ENCODE results near the gene NKAIN2. TPM values are rescaled to one million over a fixed set of nuclear protein-coding genes. Genes with fewer than 3 reads are reported as not detected.

Gene NKAIN2
- total RNA-seq, 1 experiment from 2014 or later, result not detected

- Histone ChIP-seq H3K27ac (no peak overlapping the region), H3K9me3 (replicated peaks) (no peaks in the 10 kb centered on the region)
- DNase-seq, result no peak
Observed at GRCh38 chr6:124607119-124607627, 803.5 kb downstream of the NKAIN2 start.

GRCh38 chr6:124613031-124613430, 809.4 kb downstream of the NKAIN2 start:
- H3K36me3 ChIP-seq, result no peaks in the 10 kb centered on the region
- no peak for DNase-seq
- H3K4me3 ChIP-seq, result no peak overlapping the region
- H3K4me1 ChIP-seq, result no peaks in the 10 kb centered on the region
- no peaks in the 10 kb centered on the region for H3K9me3 ChIP-seq (replicated peaks)
- no peaks in the 10 kb centered on the region for H3K27me3 ChIP-seq
- H3K27ac ChIP-seq, result no peak overlapping the region

More at GRCh38 chr6:124607119-124607627, 803.5 kb downstream of the NKAIN2 start:
- Histone ChIP-seq H3K4me3 (no peak overlapping the region), H3K4me1 (no peaks in the 10 kb centered on the region), H3K27me3 (no peaks in the 10 kb centered on the region), H3K36me3 (no peaks in the 10 kb centered on the region)

GRCh38 chr6:124622351-124622750, 818.7 kb downstream of the NKAIN2 start:
- Histone ChIP-seq H3K27me3 (no peaks in the 10 kb centered on the region), H3K9me3 (replicated peaks) (no peaks in the 10 kb centered on the region), H3K36me3 (no peaks in the 10 kb centered on the region), H3K4me3 (no peak overlapping the region), H3K4me1 (no peaks in the 10 kb centered on the region), H3K27ac (no peak overlapping the region)
- no peak for DNase-seq

- H3K36me3 ChIP-seq, result no peaks in the 10 kb centered on the region
- no peaks in the 10 kb centered on the region for H3K9me3 ChIP-seq (replicated peaks)
- H3K4me1 ChIP-seq, result no peaks in the 10 kb centered on the region
- no peaks in the 10 kb centered on the region; the same call in 1 of the 2 replicates for H3K27me3 ChIP-seq
- H3K4me3 ChIP-seq, result no peak overlapping the region
- H3K27ac ChIP-seq, result no peak overlapping the region
- DNase-seq, result no peak
Observed at GRCh38 chr6:124633655-124634054, 830.0 kb downstream of the NKAIN2 start.

GRCh38 chr6:124640432-124640831, 836.8 kb downstream of the NKAIN2 start:
- Histone ChIP-seq H3K9me3 (replicated peaks) (no peaks in the 10 kb centered on the region), H3K27ac (no peak overlapping the region), H3K27me3 (no peaks in the 10 kb centered on the region; the same call in none of the 2 replicates), H3K36me3 (no peaks in the 10 kb centered on the region), H3K4me1 (no peaks in the 10 kb centered on the region), H3K4me3 (no peak overlapping the region)
- no peak for DNase-seq

- Histone ChIP-seq H3K4me1 (no peaks in the 10 kb centered on the region), H3K27me3 (no peaks in the 10 kb centered on the region)
- DNase-seq, result peak in 1 of 2 experiments; percentile 14
Observed at GRCh38 chr6:124655866-124656265, 852.2 kb downstream of the NKAIN2 start.

GRCh38 chr6:124658053-124658452, 854.4 kb downstream of the NKAIN2 start:
- DNase-seq, result no peak
- H3K9me3 ChIP-seq (replicated peaks), result no peaks in the 10 kb centered on the region
- no peaks in the 10 kb centered on the region for H3K36me3 ChIP-seq
- no peaks in the 10 kb centered on the region for H3K4me1 ChIP-seq
- no peak overlapping the region for H3K27ac ChIP-seq
- no peak overlapping the region for H3K4me3 ChIP-seq
- no peaks in the 10 kb centered on the region for H3K27me3 ChIP-seq

More at GRCh38 chr6:124655866-124656265, 852.2 kb downstream of the NKAIN2 start:
- Histone ChIP-seq H3K4me3 (no peak overlapping the region), H3K9me3 (replicated peaks) (no peaks in the 10 kb centered on the region), H3K36me3 (no peaks in the 10 kb centered on the region), H3K27ac (no peak overlapping the region)

GRCh38 chr6:124659427-124659826, 855.8 kb downstream of the NKAIN2 start:
- Histone ChIP-seq H3K27me3 (no peaks in the 10 kb centered on the region), H3K9me3 (replicated peaks) (no peaks in the 10 kb centered on the region), H3K36me3 (no peaks in the 10 kb centered on the region), H3K27ac (no peak overlapping the region), H3K4me3 (no peak overlapping the region), H3K4me1 (no peaks in the 10 kb centered on the region)
- DNase-seq, result no peak

- Histone ChIP-seq H3K27ac (no peak overlapping the region), H3K9me3 (replicated peaks) (no peaks in the 10 kb centered on the region), H3K36me3 (no peaks in the 10 kb centered on the region), H3K27me3 (no peaks in the 10 kb centered on the region), H3K4me1 (no peaks in the 10 kb centered on the region), H3K4me3 (no peak overlapping the region)
- no peak for DNase-seq
Observed at GRCh38 chr6:124660185-124660584, 856.5 kb downstream of the NKAIN2 start.

GRCh38 chr6:124661097-124661661, 857.5 kb downstream of the NKAIN2 start:
- H3K36me3 ChIP-seq, result no peaks in the 10 kb centered on the region
- H3K4me3 ChIP-seq, result no peak overlapping the region
- no peaks in the 10 kb centered on the region for H3K27me3 ChIP-seq
- no peak for DNase-seq
- no peak overlapping the region for H3K27ac ChIP-seq
- no peaks in the 10 kb centered on the region for H3K9me3 ChIP-seq (replicated peaks)
- no peaks in the 10 kb centered on the region for H3K4me1 ChIP-seq

- no peak overlapping the region for H3K27ac ChIP-seq
- no peak overlapping the region for H3K4me3 ChIP-seq
- no peaks in the 10 kb centered on the region; the same call in 1 of the 2 replicates for H3K9me3 ChIP-seq (replicated peaks)
- H3K27me3 ChIP-seq, result no peaks in the 10 kb centered on the region
- H3K36me3 ChIP-seq, result no peaks in the 10 kb centered on the region
- H3K4me1 ChIP-seq, result no peaks in the 10 kb centered on the region
- no peak for DNase-seq
Observed at GRCh38 chr6:124668028-124668427, 864.4 kb downstream of the NKAIN2 start.

GRCh38 chr6:124669713-124670480, 866.2 kb downstream of the NKAIN2 start:
- Histone ChIP-seq H3K27me3 (no peaks in the 10 kb centered on the region), H3K4me1 (no peaks in the 10 kb centered on the region), H3K27ac (no peak overlapping the region), H3K4me3 (no peak overlapping the region), H3K9me3 (replicated peaks) (no peaks in the 10 kb centered on the region; the same call in 1 of the 2 replicates), H3K36me3 (no peaks in the 10 kb centered on the region)
- no peak for DNase-seq

- no peak overlapping the region for H3K27ac ChIP-seq
- DNase-seq, result no peak
- H3K4me3 ChIP-seq, result no peak overlapping the region
- no peaks in the 10 kb centered on the region for H3K36me3 ChIP-seq
- no peaks in the 10 kb centered on the region; the same call in 1 of the 2 replicates for H3K9me3 ChIP-seq (replicated peaks)
- no peaks in the 10 kb centered on the region for H3K27me3 ChIP-seq
- H3K4me1 ChIP-seq, result no peaks in the 10 kb centered on the region
Observed at GRCh38 chr6:124670801-124671200, 867.1 kb downstream of the NKAIN2 start.

- Histone ChIP-seq H3K36me3 (no peaks in the 10 kb centered on the region), H3K27ac (no peak overlapping the region), H3K4me3 (no peak overlapping the region), H3K27me3 (no peaks in the 10 kb centered on the region), H3K4me1 (no peaks in the 10 kb centered on the region), H3K9me3 (replicated peaks) (no peaks in the 10 kb centered on the region; the same call in 1 of the 2 replicates)
- no peak for DNase-seq
Observed at GRCh38 chr6:124671324-124671723, 867.7 kb downstream of the NKAIN2 start.

GRCh38 chr6:124674042-124674441, 870.4 kb downstream of the NKAIN2 start:
- Histone ChIP-seq H3K4me3 (no peak overlapping the region), H3K27me3 (no peaks in the 10 kb centered on the region), H3K4me1 (no peaks in the 10 kb centered on the region), H3K9me3 (replicated peaks) (0 out of 2 replicates have a peak, but pooled peaks cover 2% of the 10 kb centered on the region), H3K27ac (no peak overlapping the region), H3K36me3 (no peaks in the 10 kb centered on the region)
- no peak for DNase-seq

All from SJCRH30 (cell line).